GM18498 (cell line): ENCODE measurements around the gene SLC22A5.

Experiments used
- ATAC-seq: cut with Tn5 transposase; IDR thresholded peaks from one replicate; pipeline ENCODE4 v1.9.1; 2021; ENCODE audit warnings: mild to moderate bottlenecking, moderate library complexity; ENCODE audit not compliant: unreplicated experiment

SLC22A5 gene

GRCh38 chr5:132439521-132440089, 70.1 kb downstream of the SLC22A5 start:
- no peak for ATAC-seq

GRCh38 chr5:132444061-132444460, 74.6 kb downstream of the SLC22A5 start:
- no peak for ATAC-seq
